C4-2B (cell line): ENCODE results near the gene CAB39L.
"Not testable (repeated sequence)": the region's sequence is repeated elsewhere in the genome, so short reads cannot be mapped to it uniquely, and the experiment has no call there.

Experiments
- ZFX ChIP-seq: fragments of 450-650 bp; IDR thresholded peaks from 2 replicates; pipeline ENCODE4 v1.6.1; 2017
- TF ChIP-seq, protein P1 (sequence below): fragments of 450-650 bp; conservative IDR thresholded peaks from 2 replicates; pipeline ENCODE4 v1.5.1; 2017; ENCODE audit warnings: mild to moderate bottlenecking

DNA sequence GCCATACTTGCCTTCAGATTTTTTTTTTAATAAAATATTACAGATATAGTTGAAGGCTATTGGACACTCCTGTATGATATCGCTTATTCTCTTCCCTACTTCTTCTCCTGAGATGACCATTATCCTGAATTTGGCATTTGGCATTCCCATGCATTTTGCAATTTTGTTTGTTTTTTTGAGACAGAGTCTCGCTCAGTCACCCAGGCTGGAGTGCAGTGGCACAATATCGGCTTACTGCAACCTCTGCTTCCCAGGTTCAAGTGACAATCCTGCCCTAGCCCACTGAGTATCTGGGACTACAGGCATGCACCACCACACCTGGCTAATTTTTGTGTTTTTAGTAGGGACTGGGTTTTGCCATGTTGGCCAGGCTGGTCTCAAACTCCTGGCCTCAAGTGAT lies 116.7 kb downstream of the CAB39L start:
- TF ChIP-seq, protein P1, sequence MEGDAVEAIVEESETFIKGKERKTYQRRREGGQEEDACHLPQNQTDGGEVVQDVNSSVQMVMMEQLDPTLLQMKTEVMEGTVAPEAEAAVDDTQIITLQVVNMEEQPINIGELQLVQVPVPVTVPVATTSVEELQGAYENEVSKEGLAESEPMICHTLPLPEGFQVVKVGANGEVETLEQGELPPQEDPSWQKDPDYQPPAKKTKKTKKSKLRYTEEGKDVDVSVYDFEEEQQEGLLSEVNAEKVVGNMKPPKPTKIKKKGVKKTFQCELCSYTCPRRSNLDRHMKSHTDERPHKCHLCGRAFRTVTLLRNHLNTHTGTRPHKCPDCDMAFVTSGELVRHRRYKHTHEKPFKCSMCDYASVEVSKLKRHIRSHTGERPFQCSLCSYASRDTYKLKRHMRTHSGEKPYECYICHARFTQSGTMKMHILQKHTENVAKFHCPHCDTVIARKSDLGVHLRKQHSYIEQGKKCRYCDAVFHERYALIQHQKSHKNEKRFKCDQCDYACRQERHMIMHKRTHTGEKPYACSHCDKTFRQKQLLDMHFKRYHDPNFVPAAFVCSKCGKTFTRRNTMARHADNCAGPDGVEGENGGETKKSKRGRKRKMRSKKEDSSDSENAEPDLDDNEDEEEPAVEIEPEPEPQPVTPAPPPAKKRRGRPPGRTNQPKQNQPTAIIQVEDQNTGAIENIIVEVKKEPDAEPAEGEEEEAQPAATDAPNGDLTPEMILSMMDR, result not testable (repeated sequence)
- TF ChIP-seq ZFX, result not testable (repeated sequence)
